Measurements from ENCODE around the gene CTSK. TPM values are rescaled to one million over a fixed set of nuclear protein-coding genes. Genes with fewer than 3 reads are reported as not detected.

The CTSK gene
- polyA plus RNA-seq, 1 of the 3 experiments (the other 2 are of a cell fraction) = 6.3 TPM

GRCh38 chr1:150804671-150805070, 3.4 kb downstream of the CTSK start:
- no peak overlapping the region for H3K4me2 ChIP-seq
- no peaks in the 10 kb centered on the region for H3K9me2 ChIP-seq
- H3K9ac ChIP-seq = no peak overlapping the region
- no peak for TF ChIP-seq CTCF (IDR thresholded peaks at IDR 0.05)
- no peak for TF ChIP-seq TAF1 (IDR thresholded peaks at IDR 0.05; ENCODE audit: borderline replicate concordance, low read depth, low read length)
- no peak for TF ChIP-seq RAD21 (IDR thresholded peaks at IDR 0.05; ENCODE audit: low read length)
- DNase-seq = no peak
- no peaks in the 10 kb centered on the region for H3K27me3 ChIP-seq (ENCODE audit: insufficient read depth)
- H3K4me3 ChIP-seq (ENCODE audit: low read depth in 2 of 2, low read length in 1 of 2) = no peak overlapping the region
- ChIA-PET CTCF (interaction anchor here (0.6 to 1.7 kb wide), 4 partner anchors 8 to 272 kb away, joined by 3 to 8 read pairs (median 4); no protein-coding TSS in a partner anchor), POLR2A (no interaction called here)
- H3K4me1 ChIP-seq (ENCODE audit: control insufficient read depth in 1 of 2, insufficient read depth in 2 of 2, low read depth in 1 of 2, low read length in 1 of 2) = no peaks in the 10 kb centered on the region; a peak in 1 of 4 replicates
- H3K9me3 ChIP-seq = no peaks in the 10 kb centered on the region
- peaks cover 5 to 16% of the 10 kb centered on the region in 2 experiments for H3K36me3 ChIP-seq (replicated peaks in 1 of 2; ENCODE audit: control insufficient read depth in 1 of 2, insufficient read depth in 2 of 2, low read length in 1 of 2)
- H3K79me2 ChIP-seq (ENCODE audit: insufficient read depth) = no peaks in the 10 kb centered on the region
- H4K20me1 ChIP-seq (ENCODE audit: insufficient read depth) = no peaks in the 10 kb centered on the region
- no peak overlapping the region for H2AFZ ChIP-seq (ENCODE audit: low read depth)
- 93% methylated on average over 3 of the region's 3 CpGs for WGBS (ENCODE audit: low lambda C conversion rate)
- no peak overlapping the region for H3K27ac ChIP-seq (ENCODE audit: low read depth in 2 of 2, low read length in 1 of 2)
- H3F3A ChIP-seq (replicated peaks; ENCODE audit: insufficient read depth) = no peaks in the 10 kb centered on the region

- Histone ChIP-seq H3F3A (replicated peaks; ENCODE audit: insufficient read depth) (no peaks in the 10 kb centered on the region), H3K9ac (no peak overlapping the region), H4K20me1 (ENCODE audit: insufficient read depth) (no peaks in the 10 kb centered on the region), H3K9me3 (no peaks in the 10 kb centered on the region), H3K4me3 (ENCODE audit: low read depth in 2 of 2, low read length in 1 of 2) (no peak overlapping the region), H3K27me3 (ENCODE audit: insufficient read depth) (no peaks in the 10 kb centered on the region), H3K79me2 (ENCODE audit: insufficient read depth) (no peaks in the 10 kb centered on the region), H2AFZ (ENCODE audit: low read depth) (no peak overlapping the region), H3K9me2 (no peaks in the 10 kb centered on the region), H3K4me1 (ENCODE audit: control insufficient read depth in 1 of 2, insufficient read depth in 2 of 2, low read depth in 1 of 2, low read length in 1 of 2) (no peaks in the 10 kb centered on the region), H3K36me3 (replicated peaks in 1 of 2; ENCODE audit: control insufficient read depth in 1 of 2, insufficient read depth in 2 of 2, low read length in 1 of 2) (peaks cover 21 to 42% of the 10 kb centered on the region in 2 experiments), H3K4me2 (no peak overlapping the region), H3K27ac (ENCODE audit: low read depth in 2 of 2, low read length in 1 of 2) (no peak overlapping the region)
- ChIA-PET POLR2A (no interaction called here), CTCF (no interaction called here)
- TF ChIP-seq NFIC (IDR thresholded peaks at IDR 0.05; ENCODE audit: borderline replicate concordance) = no peak
- no peak for TF ChIP-seq RFX5 (IDR thresholded peaks at IDR 0.05; ENCODE audit: low read length)
- no peak for TF ChIP-seq YY1 (IDR thresholded peaks at IDR 0.05; ENCODE audit: low read depth)
- DNase-seq = no peak
- WGBS (ENCODE audit: low lambda C conversion rate) = 91% methylated on average over 5 of the region's 5 CpGs
These were observed 9.0 kb downstream of the CTSK start for GRCh38 chr1:150799089-150799488.

GRCh38 chr1:150798525-150798924, 9.5 kb downstream of the CTSK start:
- WGBS (ENCODE audit: low lambda C conversion rate) = 95% methylated on average over 3 of the region's 4 CpGs
- POLR2A ChIA-PET = no interaction called here
- Histone ChIP-seq H3K9ac (no peak overlapping the region), H4K20me1 (ENCODE audit: insufficient read depth) (no peaks in the 10 kb centered on the region), H3K27ac (ENCODE audit: low read depth in 2 of 2, low read length in 1 of 2) (no peak overlapping the region), H3K27me3 (ENCODE audit: insufficient read depth) (no peaks in the 10 kb centered on the region), H3K4me1 (ENCODE audit: control insufficient read depth in 1 of 2, insufficient read depth in 2 of 2, low read depth in 1 of 2, low read length in 1 of 2) (no peaks in the 10 kb centered on the region), H3K9me3 (no peaks in the 10 kb centered on the region), H3K9me2 (no peaks in the 10 kb centered on the region), H3K36me3 (replicated peaks in 1 of 2; ENCODE audit: control insufficient read depth in 1 of 2, insufficient read depth in 2 of 2, low read length in 1 of 2) (peaks cover 19 to 38% of the 10 kb centered on the region in 2 experiments), H3F3A (replicated peaks; ENCODE audit: insufficient read depth) (no peaks in the 10 kb centered on the region), H3K4me3 (ENCODE audit: low read depth in 2 of 2, low read length in 1 of 2) (no peak overlapping the region), H3K4me2 (no peak overlapping the region), H2AFZ (ENCODE audit: low read depth) (no peak overlapping the region), H3K79me2 (ENCODE audit: insufficient read depth) (no peaks in the 10 kb centered on the region)
- CTCF ChIA-PET = no interaction called here
- TF ChIP-seq TEAD4 (IDR thresholded peaks at IDR 0.05; ENCODE audit: borderline replicate concordance, insufficient read depth) = no peak
- DNase-seq = no peak
